GM12874 (cell line): ENCODE data around the gene LYRM1.

Experiments
- CTCF ChIP-seq: IDR thresholded peaks from 2 replicates; pipeline ENCODE4 v1.5.1; 2011; ENCODE audit warnings: low read depth, mild to moderate bottlenecking, control low read depth, low read length, moderate library complexity; ENCODE audit not compliant: insufficient read depth

Gene LYRM1

GRCh38 chr16:20918486-20919239 is 18.1 kb downstream of the LYRM1 start:
- no peak for TF ChIP-seq CTCF

- no peak for TF ChIP-seq CTCF
Measured at GRCh38 chr16:20920091-20920490, 19.5 kb downstream of the LYRM1 start.

DNA sequence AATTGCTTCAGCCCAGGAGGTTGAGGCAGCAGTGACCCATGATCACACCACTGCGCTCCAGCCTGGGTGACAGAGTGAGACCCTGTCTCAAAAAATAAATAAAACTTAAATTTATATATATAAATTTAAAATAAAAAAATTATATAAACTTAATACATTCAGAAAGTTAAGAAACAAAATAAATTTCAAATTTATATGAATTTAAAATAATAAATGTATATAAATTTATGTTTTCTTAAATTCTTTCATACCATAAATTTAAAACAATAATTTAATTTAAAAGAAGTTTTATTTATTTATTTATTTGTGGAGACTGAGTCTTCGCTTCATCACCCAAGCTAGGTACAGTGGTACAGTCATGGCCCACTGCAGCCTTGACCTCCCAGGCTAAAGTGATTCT is 20.2 kb downstream of the LYRM1 start:
- TF ChIP-seq CTCF: no peak

- TF ChIP-seq CTCF: no peak
Measured at GRCh38 chr16:20923876-20924275, 23.3 kb downstream of the LYRM1 start.

- no peak for TF ChIP-seq CTCF
Measured at GRCh38 chr16:20925751-20926150, 25.2 kb downstream of the LYRM1 start.

DNA sequence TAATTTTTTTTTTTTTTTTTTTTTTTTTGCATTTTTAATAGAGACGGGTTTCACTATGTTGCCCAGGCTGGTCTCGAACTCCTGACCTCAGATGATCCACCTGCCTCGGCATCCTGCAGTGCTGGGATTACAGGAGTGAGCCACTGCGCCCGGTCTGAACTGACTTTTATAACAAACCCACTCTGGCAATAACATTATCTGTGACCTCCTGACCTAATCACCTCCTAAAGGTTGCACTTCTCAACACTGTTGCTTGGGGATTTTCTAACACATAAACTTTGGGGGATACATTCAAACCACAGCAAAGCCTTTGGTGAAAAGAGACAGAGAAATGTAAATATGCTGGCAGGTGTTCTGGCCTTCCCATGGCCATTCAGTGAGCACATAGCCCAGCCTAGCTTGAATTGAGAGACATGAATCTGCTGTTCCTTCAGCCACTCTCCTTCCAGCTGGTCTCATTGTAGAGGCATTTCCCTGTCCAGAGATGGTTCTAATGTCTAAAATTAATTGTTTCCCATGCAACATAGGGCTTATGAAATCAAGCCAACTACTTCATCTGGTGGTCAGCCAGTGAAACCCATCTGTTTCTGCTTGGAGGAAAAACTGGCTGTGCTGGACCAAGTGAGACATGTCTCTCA is 28.3 kb downstream of the LYRM1 start:
- no peak for TF ChIP-seq CTCF

- no peak for TF ChIP-seq CTCF
Measured at GRCh38 chr16:20930365-20930690, 29.8 kb downstream of the LYRM1 start.
